Chondrocyte (in vitro differentiated cells): ENCODE results near the gene MYBPH. TPM values are rescaled to one million over a fixed set of nuclear protein-coding genes. Genes with fewer than 3 reads are reported as not detected.

ENCODE experiments used
- DNase-seq: peaks from one replicate; pipeline ENCODE4 v3.0.0; 2021; ENCODE audit warnings: mixed read lengths, low spot score
- H3K27ac Mint-ChIP-seq: one replicate; pipeline ENCODE4 v1.8.0; 2021; ENCODE audit warnings: mild to moderate bottlenecking, moderate library complexity, mixed read lengths; ENCODE audit not compliant: unreplicated experiment
- H3K27me3 Mint-ChIP-seq: 2 replicates; pipeline ENCODE4 v1.8.0; 2021; ENCODE audit warnings: low read depth, mixed read lengths
- H3K36me3 Mint-ChIP-seq: 2 replicates; pipeline ENCODE4 v1.8.0; 2021; ENCODE audit warnings: low read depth, mixed read lengths
- H3K4me1 Mint-ChIP-seq: 2 replicates; pipeline ENCODE4 v1.8.0; 2021; ENCODE audit warnings: low read depth, mild to moderate bottlenecking, mixed read lengths
- H3K4me3 Mint-ChIP-seq: one replicate; pipeline ENCODE4 v1.8.0; 2021; ENCODE audit warnings: mild to moderate bottlenecking, moderate library complexity, mixed read lengths; ENCODE audit not compliant: unreplicated experiment
- H3K9me3 Mint-ChIP-seq: 2 replicates; pipeline ENCODE4 v1.8.0; 2021; ENCODE audit warnings: low read depth, mixed read lengths
- CTCF ChIP-seq: fragments of 200-600 bp; sonication (generic); IDR thresholded peaks from 2 replicates; pipeline ENCODE4 v1.5.0; 2021; ENCODE audit warnings: antibody characterized with exemption, mild to moderate bottlenecking, moderate library complexity
- total RNA-seq: library from RNA; stranded (reverse); gene quantifications from 3 replicates; pipeline ENCODE4 v1.2.1, GENCODE V29; 2021

Gene MYBPH
- total RNA-seq, 1 donor from 2014 or later: not detected

DNA sequence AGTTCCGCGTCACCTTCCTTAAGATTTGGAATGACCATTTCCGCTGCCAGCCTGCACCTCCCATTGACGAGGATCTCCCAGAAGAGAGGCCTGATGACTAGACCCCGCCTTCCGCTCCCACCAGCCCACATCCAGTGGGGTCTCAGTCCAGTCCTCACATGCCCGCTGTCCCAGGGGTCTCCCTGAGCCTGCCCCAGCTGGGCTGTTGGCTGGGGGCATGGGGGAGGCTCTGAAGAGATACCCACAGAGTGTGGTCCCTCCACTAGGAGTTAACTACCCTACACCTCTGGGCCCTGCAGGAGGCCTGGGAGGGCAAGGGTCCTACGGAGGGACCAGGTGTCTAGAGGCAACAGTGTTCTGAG lies 9.8 kb downstream of the MYBPH start:
- TF ChIP-seq CTCF: no peak
- no peaks in the 10 kb centered on the region for H3K4me1 Mint-ChIP-seq
- peaks cover 3% of the 10 kb centered on the region for H3K36me3 Mint-ChIP-seq
- no peak overlapping the region for H3K4me3 Mint-ChIP-seq
- peaks cover 32% of the 10 kb centered on the region for H3K27me3 Mint-ChIP-seq
- H3K27ac Mint-ChIP-seq: no peak overlapping the region
- DNase-seq: no peak
- H3K9me3 Mint-ChIP-seq: no peaks in the 10 kb centered on the region

DNA sequence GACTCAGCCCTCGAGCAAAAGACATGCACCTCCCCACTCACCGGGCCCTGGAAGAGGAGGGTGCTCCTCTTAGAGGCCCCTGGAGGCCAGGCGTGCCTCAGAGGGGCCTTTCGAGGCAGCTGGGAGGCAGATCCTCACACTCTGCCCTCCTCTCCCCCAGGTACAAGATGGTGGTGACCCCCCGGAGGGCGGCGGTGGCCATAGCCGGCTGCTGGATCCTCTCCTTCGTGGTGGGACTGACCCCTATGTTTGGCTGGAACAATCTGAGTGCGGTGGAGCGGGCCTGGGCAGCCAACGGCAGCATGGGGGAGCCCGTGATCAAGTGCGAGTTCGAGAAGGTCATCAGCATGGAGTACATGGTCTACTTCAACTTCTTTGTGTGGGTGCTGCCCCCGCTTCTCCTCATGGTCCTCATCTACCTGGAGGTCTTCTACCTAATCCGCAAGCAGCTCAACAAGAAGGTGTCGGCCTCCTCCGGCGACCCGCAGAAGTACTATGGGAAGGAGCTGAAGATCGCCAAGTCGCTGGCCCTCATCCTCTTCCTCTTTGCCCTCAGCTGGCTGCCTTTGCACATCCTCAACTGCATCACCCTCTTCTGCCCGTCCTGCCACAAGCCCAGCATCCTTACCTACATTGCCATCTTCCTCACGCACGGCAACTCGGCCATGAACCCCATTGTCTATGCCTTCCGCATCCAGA lies 10.4 kb downstream of the MYBPH start:
- Mint-ChIP-seq H3K27me3 (peaks cover 33% of the 10 kb centered on the region), H3K4me3 (no peak overlapping the region), H3K4me1 (no peaks in the 10 kb centered on the region), H3K27ac (no peak overlapping the region), H3K36me3 (peaks cover 3% of the 10 kb centered on the region), H3K9me3 (no peaks in the 10 kb centered on the region)
- TF ChIP-seq CTCF: no peak
- DNase-seq: no peak

- H3K27me3 Mint-ChIP-seq: peaks cover 29% of the 10 kb centered on the region
- no peaks in the 10 kb centered on the region for H3K4me1 Mint-ChIP-seq
- no peak overlapping the region for H3K4me3 Mint-ChIP-seq
- no peak for DNase-seq
- peaks cover 8% of the 10 kb centered on the region for H3K36me3 Mint-ChIP-seq
- no peak for TF ChIP-seq CTCF
- H3K9me3 Mint-ChIP-seq: no peaks in the 10 kb centered on the region
- no peak overlapping the region for H3K27ac Mint-ChIP-seq
Observed at GRCh38 chr1:203163891-203164635, 11.6 kb downstream of the MYBPH start.

DNA sequence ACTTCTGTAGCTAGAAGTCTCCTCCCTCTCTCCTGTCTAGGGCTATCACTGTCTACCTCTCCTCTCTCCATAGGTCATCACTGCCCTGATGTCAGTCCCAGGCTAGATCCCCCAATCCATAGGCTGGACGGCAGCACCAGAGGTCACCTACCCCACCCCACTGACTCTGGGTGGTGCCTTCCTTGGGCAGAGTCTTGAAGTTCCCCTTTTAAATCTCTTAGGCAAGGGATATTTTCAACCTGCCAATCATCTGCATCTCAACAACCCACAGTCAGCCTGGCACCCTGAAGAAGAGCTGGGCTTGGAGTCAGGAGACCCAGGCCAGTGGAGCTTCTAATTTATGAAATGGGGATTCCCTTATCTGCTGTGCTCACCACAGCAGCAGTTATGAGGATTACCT lies 13.2 kb downstream of the MYBPH start:
- DNase-seq: no peak
- Mint-ChIP-seq H3K27ac (no peak overlapping the region), H3K4me1 (no peaks in the 10 kb centered on the region), H3K36me3 (peaks cover 13% of the 10 kb centered on the region), H3K4me3 (no peak overlapping the region), H3K9me3 (peaks cover 12% of the 10 kb centered on the region), H3K27me3 (peaks cover 32% of the 10 kb centered on the region)
- no peak for TF ChIP-seq CTCF

DNA sequence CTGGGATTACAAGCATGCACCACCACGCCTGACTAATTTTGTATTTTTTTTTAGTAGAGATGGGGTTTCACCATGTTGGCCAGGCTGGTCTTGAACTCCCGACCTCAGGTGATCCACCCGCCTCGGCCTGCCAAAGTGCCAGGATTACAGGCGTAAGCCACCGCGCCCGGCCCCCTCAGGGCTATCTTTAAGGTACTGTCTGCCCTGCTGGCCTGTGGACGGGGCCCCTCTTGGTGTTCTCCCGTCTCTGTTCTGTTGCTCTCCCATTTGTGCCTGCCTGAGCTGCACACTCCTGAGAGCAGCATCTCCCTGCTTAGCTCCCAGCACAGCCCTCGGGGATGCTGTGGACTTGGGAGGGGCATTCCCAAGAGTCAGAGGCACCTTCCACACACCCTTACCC lies 13.9 kb downstream of the MYBPH start:
- Mint-ChIP-seq H3K27ac (no peak overlapping the region), H3K4me3 (no peak overlapping the region), H3K4me1 (no peaks in the 10 kb centered on the region), H3K27me3 (peaks cover 32% of the 10 kb centered on the region), H3K9me3 (peaks cover 12% of the 10 kb centered on the region), H3K36me3 (peaks cover 13% of the 10 kb centered on the region)
- DNase-seq: no peak
- TF ChIP-seq CTCF: no peak
